H1 (cell line): ENCODE data around the gene LOXL4. TPM values are rescaled to one million over a fixed set of nuclear protein-coding genes. Genes with fewer than 3 reads are reported as not detected.

Experiments used
- CTCF ChIA-PET: fragments of 300-600 bp; sonication (Branson Sonifier 250); formaldehyde crosslinking; loops from one replicate; lab custom pipeline; 2021; ENCODE audit not compliant: partially characterized antibody; lab: Charles Lee
- POLR2A ChIA-PET: fragments of 300-600 bp; sonication (Branson Sonifier 250); formaldehyde crosslinking; loops from one replicate; lab custom pipeline; 2021; ENCODE audit warnings: inconsistent platforms; ENCODE audit not compliant: partially characterized antibody; lab: Charles Lee
- DNase-seq, 2 experiments: peaks; one replicate each; pipeline versions ENCODE4 v3.0.0 to v3.0.0-alpha.2; 2010 to 2022; ENCODE audit warnings: low spot score in 2 of 2, low read depth in 1 of 2, mixed read lengths in 1 of 2
- FAIRE-seq: peaks from 2 replicates; lab custom pipeline; 2011; peaks lifted over from hg19 to GRCh38; lab: Jason Lieb, UNC
- H2AFZ ChIP-seq: 2 replicates; pipeline ENCODE4 v1.8.1; 2012; ENCODE audit warnings: low read length, inconsistent platforms
- H2AK5ac ChIP-seq: 2 replicates; pipeline ENCODE4 v1.6.1; 2013; ENCODE audit warnings: low read depth, low read length
- H2BK120ac ChIP-seq: replicated peaks from 2 replicates; pipeline ENCODE3; 2013; ENCODE audit warnings: low read depth, low read length, inconsistent platforms
- H2BK12ac ChIP-seq: 2 replicates; pipeline ENCODE4 v1.6.1; 2013; ENCODE audit warnings: low read depth, low read length
- H2BK15ac ChIP-seq: 2 replicates; pipeline ENCODE4 v1.6.1; 2013; ENCODE audit warnings: low read length
- H2BK20ac ChIP-seq: 2 replicates; pipeline ENCODE4 v1.6.1; 2013; ENCODE audit warnings: low read length
- H2BK5ac ChIP-seq: 2 replicates; pipeline ENCODE4 v1.6.1; 2013; ENCODE audit warnings: low read depth, low read length
- H3K14ac ChIP-seq: 2 replicates; pipeline ENCODE4 v1.6.1; 2013; ENCODE audit warnings: inconsistent platforms; ENCODE audit not compliant: insufficient read length
- H3K18ac ChIP-seq: 2 replicates; pipeline ENCODE4 v1.6.1; 2013; ENCODE audit warnings: low read length; ENCODE audit errors: extremely low read depth
- H3K23ac ChIP-seq: 2 replicates; pipeline ENCODE4 v1.6.1; 2013; ENCODE audit warnings: inconsistent platforms; ENCODE audit not compliant: insufficient read length
- H3K23me2 ChIP-seq: 2 replicates; pipeline ENCODE4 v1.6.1; 2013; ENCODE audit warnings: low read depth, low read length
- H3K27ac ChIP-seq: 2 replicates; pipeline ENCODE4 v1.6.1; 2011; ENCODE audit warnings: low read depth, low read length, inconsistent platforms
- H3K27me3 ChIP-seq, 4 experiments: replicated peaks in 1 of 4; 1 replicate in 1 of 4; 2 replicates in 3 of 4; pipeline versions ENCODE4 v1.6.1 to v1.8.1; 2011 to 2013; ENCODE audit warnings: low read length in 3 of 4, mild to moderate bottlenecking in 3 of 4, inconsistent platforms in 2 of 4, mixed read lengths in 2 of 4, moderate library complexity in 1 of 4; ENCODE audit not compliant: control insufficient read depth in 3 of 4, insufficient read depth in 3 of 4; ENCODE audit errors: extremely low read depth in 1 of 4
- H3K36me3 ChIP-seq, 4 experiments: 2 replicates each; pipeline versions ENCODE4 v1.6.1 to v1.8.1; 2011 to 2013; ENCODE audit warnings: mild to moderate bottlenecking in 4 of 4, low read length in 3 of 4, moderate library complexity in 2 of 4, control low read depth in 1 of 4, inconsistent platforms in 1 of 4; ENCODE audit not compliant: insufficient read depth in 4 of 4, control insufficient read depth in 2 of 4
- H3K4ac ChIP-seq: replicated peaks from 2 replicates; pipeline ENCODE3; 2013; ENCODE audit warnings: low read length, low read depth, mixed read lengths, inconsistent platforms; ENCODE audit not compliant: insufficient read length
- H3K4me1 ChIP-seq, 4 experiments: replicated peaks in 1 of 4; 1 replicate in 1 of 4; 2 replicates in 3 of 4; pipeline versions ENCODE4 v1.6.1 to v1.8.1; 2011 to 2013; ENCODE audit warnings: low read length in 3 of 4, inconsistent platforms in 2 of 4, mixed read lengths in 1 of 4; ENCODE audit not compliant: insufficient read depth in 4 of 4, control insufficient read depth in 3 of 4
- H3K4me2 ChIP-seq, 2 experiments: 2 replicates each; pipeline versions ENCODE4 v1.6.1 to v1.8.1; 2011 to 2013; ENCODE audit warnings: low read depth in 2 of 2, low read length in 2 of 2, control low read depth in 1 of 2, inconsistent platforms in 1 of 2, mild to moderate bottlenecking in 1 of 2; ENCODE audit not compliant: insufficient read depth in 1 of 2
- H3K4me3 ChIP-seq, 4 experiments: fragments of 200-600, 300-600 bp in 1 of 4; sonication (generic), shearing (Covaris generic), sonication (Bioruptor Twin) in 1 of 4; 2 replicates each; pipeline versions ENCODE4 v1.5.1 to v1.8.1; 2011 to 2016; ENCODE audit warnings: low read length in 4 of 4, low read depth in 3 of 4, control low read depth in 2 of 4, inconsistent platforms in 2 of 4, mild to moderate bottlenecking in 2 of 4, mixed read lengths in 1 of 4, moderate library complexity in 1 of 4; ENCODE audit not compliant: insufficient read depth in 2 of 4; ENCODE audit errors: extremely low read depth in 1 of 4
- H3K56ac ChIP-seq: replicated peaks from 2 replicates; pipeline ENCODE3; 2013; ENCODE audit warnings: low read depth, mild to moderate bottlenecking, mixed read lengths, low read length, inconsistent platforms; ENCODE audit not compliant: insufficient read length
- H3K79me1 ChIP-seq: 2 replicates; pipeline ENCODE4 v1.6.1; 2013; ENCODE audit warnings: low read depth, low read length, control low read depth
- H3K79me2 ChIP-seq, 2 experiments: 2 replicates each; pipeline versions ENCODE4 v1.6.1 to v1.8.1; 2012 to 2013; ENCODE audit warnings: low read length in 2 of 2, mild to moderate bottlenecking in 2 of 2, inconsistent platforms in 1 of 2; ENCODE audit not compliant: insufficient read depth in 2 of 2, control insufficient read depth in 1 of 2
- H3K9ac ChIP-seq, 4 experiments: replicated peaks in 1 of 4; 1 replicate in 1 of 4; 2 replicates in 3 of 4; pipeline versions ENCODE4 v1.6.1 to v1.8.1; 2011 to 2013; ENCODE audit warnings: low read depth in 3 of 4, low read length in 3 of 4, control low read depth in 2 of 4, mild to moderate bottlenecking in 2 of 4, moderate library complexity in 2 of 4, inconsistent platforms in 1 of 4; ENCODE audit errors: extremely low read depth in 1 of 4
- H3K9me3 ChIP-seq, 2 experiments: 2 replicates each; pipeline versions ENCODE4 v1.6.1 to v1.8.1; 2012 to 2013; ENCODE audit warnings: mild to moderate bottlenecking in 2 of 2, moderate library complexity in 2 of 2, control low read depth in 1 of 2, inconsistent platforms in 1 of 2, low read depth in 1 of 2, low read length in 1 of 2, mixed read lengths in 1 of 2; ENCODE audit not compliant: insufficient read depth in 2 of 2
- H4K20me1 ChIP-seq, 2 experiments: replicated peaks in 1 of 2; 2 replicates each; pipeline versions ENCODE3 to v1.8.1; 2011 to 2013; ENCODE audit warnings: inconsistent platforms in 2 of 2, low read length in 2 of 2, mild to moderate bottlenecking in 1 of 2; ENCODE audit not compliant: insufficient read depth in 2 of 2, control insufficient read depth in 1 of 2
- H4K5ac ChIP-seq: 2 replicates; pipeline ENCODE4 v1.6.1; 2013; ENCODE audit warnings: low read length, low read depth, mixed read lengths, inconsistent platforms; ENCODE audit not compliant: insufficient read length
- H4K8ac ChIP-seq: 2 replicates; pipeline ENCODE4 v1.8.0; 2013; ENCODE audit warnings: mild to moderate bottlenecking, moderate library complexity, low read length, inconsistent platforms; ENCODE audit not compliant: insufficient read depth; ENCODE audit errors: extremely low read depth
- H4K91ac ChIP-seq: replicated peaks from 2 replicates; pipeline ENCODE3; 2013; ENCODE audit warnings: low read length, mixed read lengths, inconsistent platforms; ENCODE audit not compliant: insufficient read length
- ATF3 ChIP-seq: IDR thresholded peaks from 2 replicates; pipeline ENCODE4 v1.6.1; 2011; ENCODE audit warnings: low read depth, mild to moderate bottlenecking, low read length; ENCODE audit not compliant: insufficient read depth
- CTBP2 ChIP-seq: IDR thresholded peaks from 2 replicates; pipeline ENCODE4 v1.7.0; 2011; ENCODE audit warnings: borderline replicate concordance, mild to moderate bottlenecking, moderate library complexity, mixed read lengths, low read length; ENCODE audit not compliant: insufficient read depth, insufficient read length
- EP300 ChIP-seq, 2 experiments: IDR thresholded peaks; 1 replicate in 1 of 2; 2 replicates in 1 of 2; pipeline ENCODE4 v1.6.1; 2011 to 2012; ENCODE audit warnings: low read depth in 2 of 2, low read length in 2 of 2, mild to moderate bottlenecking in 2 of 2, borderline replicate concordance in 1 of 2, inconsistent platforms in 1 of 2, moderate library complexity in 1 of 2
- MAFK ChIP-seq: IDR thresholded peaks from 2 replicates; pipeline ENCODE4 v1.6.1; 2012; ENCODE audit warnings: low read depth, mild to moderate bottlenecking, improper control_type of control experiment, low read length
- POU5F1 ChIP-seq: IDR thresholded peaks from 2 replicates; pipeline ENCODE4 v1.6.1; 2011; ENCODE audit warnings: low read depth, mild to moderate bottlenecking, low read length, moderate library complexity
- RFX5 ChIP-seq: IDR thresholded peaks from 2 replicates; pipeline ENCODE4 v1.6.1; 2011; ENCODE audit warnings: low read depth, low read length, improper control_type of control experiment, borderline replicate concordance
- RXRA ChIP-seq: IDR thresholded peaks from 2 replicates; pipeline ENCODE4 v1.6.1; 2011; ENCODE audit warnings: low read depth, mild to moderate bottlenecking, low read length, moderate library complexity; ENCODE audit not compliant: insufficient read depth
- TAF7 ChIP-seq: optimal IDR thresholded peaks from 2 replicates; pipeline ENCODE3; 2011; ENCODE audit warnings: low read depth, mild to moderate bottlenecking, inconsistent platforms, low read length, moderate library complexity, borderline replicate concordance
- TBP ChIP-seq: IDR thresholded peaks from 2 replicates; pipeline ENCODE4 v1.6.1; 2011; ENCODE audit warnings: low read depth, low read length, improper control_type of control experiment
- WGBS, 2 experiments: shearing (Covaris generic) in 1 of 2; methylation state at CpG; one replicate each; pipeline versions ENCODE4 v1.1.6 to v1.1.7; 2013 to 2015; ENCODE audit warnings: low lambda C conversion rate in 2 of 2, mixed read lengths in 2 of 2, inconsistent platforms in 1 of 2, low coverage in 1 of 2, missing lambda C conversion rate in 1 of 2; ENCODE audit not compliant: insufficient replicate concordance in 2 of 2, insufficient coverage in 1 of 2, insufficient read length in 1 of 2; ENCODE audit errors: extremely low coverage in 1 of 2, missing lambda C conversion rate in 1 of 2; 5-methylcytosine and 5-hydroxymethylcytosine counted together
- polyA plus RNA-seq, 7 experiments: library from polyadenylated mRNA; depleted of rRNA in 3 of 7; stranded (reverse) in 5 of 7; unstranded in 2 of 7; fragments of >200 nt in 5 of 7; fragments of 200-250 nt in 2 of 7; gene quantifications; 1 replicate in 5 of 7; 2 replicates in 1 of 7; 4 replicates in 1 of 7; pipeline versions ENCODE4 v1.2.1 to v1.2.3, GENCODE V29; 2011 to 2013; ENCODE audit warnings: missing spikeins in 2 of 7, mixed read lengths in 2 of 7
- total RNA-seq: library from RNA; stranded (reverse); fragmentation: NEBNext Ultra II Directional; extraction: Animal tissue kit (Norgen Biotek cat#: 25700); gene quantifications from 2 replicates; pipeline ENCODE4 v1.2.1, GENCODE V29; 2021

Gene LOXL4
- total and polyA plus RNA-seq, 2 of the 8 experiments (the other 6 are each of a cell fraction or from before 2014, with no cell fraction given): 0.13 to 0.27 TPM

GRCh38 chr10:98306501-98306900 lies 38.5 kb upstream of the LOXL4 start:
- Histone ChIP-seq H3K14ac (no peak overlapping the region), H3K9me3 (no peaks in the 10 kb centered on the region), H3K4me2 (no peak overlapping the region), H3K23ac (no peak overlapping the region), H4K91ac (no peak overlapping the region), H4K5ac (no peak overlapping the region), H3K4me1 (peaks cover 4 to 10% (median 6%) of the 10 kb centered on the region in 4 experiments; a peak in 6 of 7 replicates), H3K79me1 (no peaks in the 10 kb centered on the region), H2BK20ac (no peak overlapping the region), H4K20me1 (no peaks in the 10 kb centered on the region), H3K9ac (no peak overlapping the region), H2AFZ (no peak overlapping the region), H3K56ac (no peak overlapping the region), H3K4ac (no peak overlapping the region), H2AK5ac (no peak overlapping the region), H2BK5ac (no peak overlapping the region), H2BK12ac (no peak overlapping the region), H3K36me3 (no peaks in the 10 kb centered on the region), H3K4me3 (no peak overlapping the region), H3K27ac (no peak overlapping the region), H3K27me3 (no peaks in the 10 kb centered on the region), H2BK15ac (no peak overlapping the region), H4K8ac (no peak overlapping the region), H3K23me2 (peaks cover 3% of the 10 kb centered on the region; the same call in 1 of the 2 replicates), H3K18ac (no peak overlapping the region), H3K79me2 (no peaks in the 10 kb centered on the region), H2BK120ac (no peak overlapping the region)
- DNase-seq (no peak), FAIRE-seq (no peak)
- CTCF ChIA-PET: interaction anchor here (1.0 to 2.3 kb wide), 6 partner anchors 10 to 136 kb away, joined by 3 to 9 read pairs (median 4); no protein-coding TSS in a partner anchor
- WGBS, 2 experiments: 84% methylated on average over 4 of the region's 4 CpGs; no CpG with 5 or more reads in 1 of the 2 experiments
- POLR2A ChIA-PET: no interaction called here
- TF ChIP-seq CTBP2: no peak
- TF ChIP-seq POU5F1: no peak
- TF ChIP-seq EP300 (IDR thresholded peaks at IDR 0.05; ENCODE audit: borderline replicate concordance in 1 of 2, low read depth in 2 of 2, low read length in 2 of 2): no peak
- TF ChIP-seq ATF3: no peak
- no peak for TF ChIP-seq TAF7
- TF ChIP-seq TBP: no peak
- TF ChIP-seq RXRA: no peak
- no peak for TF ChIP-seq RFX5
- TF ChIP-seq MAFK: no peak
